GM19023 (cell line): ENCODE results near the gene INTS7.
"Not testable (repeated sequence)": the region's sequence is repeated elsewhere in the genome, so short reads cannot be mapped to it uniquely, and the experiment has no call there.

Source experiments
- ATAC-seq: cut with Tn5 transposase; IDR thresholded peaks from one replicate; pipeline ENCODE4 v1.9.1; 2021; ENCODE audit warnings: mild to moderate bottlenecking, moderate library complexity; ENCODE audit not compliant: unreplicated experiment

The INTS7 gene

GRCh38 chr1:212039622-212040021 lies 4.3 kb upstream of the INTS7 start:
- ATAC-seq: no peak

- ATAC-seq: no peak
Measured at GRCh38 chr1:212037900-212038299, 2.5 kb upstream of the INTS7 start.

- ATAC-seq: peak; percentile 26
Measured at GRCh38 chr1:212035835-212036605, 663 bp upstream of the INTS7 start.

- ATAC-seq: peak; percentile 1
Measured at GRCh38 chr1:212034516-212035122, 738 bp downstream of the INTS7 start.

- no peak for ATAC-seq
Measured at GRCh38 chr1:212030936-212031528, 4.3 kb downstream of the INTS7 start.

DNA sequence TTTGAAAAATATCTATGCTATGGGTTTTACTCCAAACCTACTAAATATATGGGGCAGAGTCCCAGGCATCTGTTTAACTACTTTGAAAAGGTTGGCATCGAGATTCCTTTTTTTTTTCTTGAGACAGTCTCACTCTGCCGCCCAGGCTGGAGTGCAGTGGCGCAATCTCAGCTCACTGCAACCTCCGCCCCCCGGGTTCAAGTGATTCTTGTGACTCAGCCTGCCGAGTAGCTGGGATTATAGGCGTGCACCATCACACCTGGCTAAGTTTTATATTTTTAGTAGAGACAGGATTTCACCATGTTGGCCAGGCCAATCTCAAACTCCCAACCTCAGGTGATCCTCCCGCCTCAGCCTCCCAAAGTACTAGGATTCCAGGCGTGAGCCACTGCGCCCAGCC lies 7.6 kb downstream of the INTS7 start:
- ATAC-seq: not testable (repeated sequence)

- no peak for ATAC-seq
Measured at GRCh38 chr1:212024469-212025149, 10.7 kb downstream of the INTS7 start.

DNA sequence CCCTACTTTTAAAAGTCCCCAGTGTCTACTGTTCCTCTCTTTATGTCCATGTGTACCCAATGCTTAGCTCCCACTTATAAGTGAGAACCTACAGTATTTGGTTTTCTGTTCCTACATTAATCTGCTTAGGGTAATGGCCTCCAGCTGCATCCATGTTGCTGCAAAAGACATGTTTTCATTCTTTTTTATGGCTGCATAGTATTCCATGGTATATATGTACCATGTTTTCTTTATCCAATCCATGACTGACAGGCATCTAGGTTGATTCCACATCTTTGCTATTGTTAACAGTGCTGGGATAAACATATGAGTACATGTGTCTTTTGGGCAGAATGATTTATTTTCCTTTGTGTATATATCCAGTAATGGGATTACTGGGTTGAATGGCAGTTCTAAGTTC lies 12.4 kb downstream of the INTS7 start:
- ATAC-seq: not testable (repeated sequence)

- ATAC-seq: no peak
Measured at GRCh38 chr1:212021563-212021962, 13.8 kb downstream of the INTS7 start.

DNA sequence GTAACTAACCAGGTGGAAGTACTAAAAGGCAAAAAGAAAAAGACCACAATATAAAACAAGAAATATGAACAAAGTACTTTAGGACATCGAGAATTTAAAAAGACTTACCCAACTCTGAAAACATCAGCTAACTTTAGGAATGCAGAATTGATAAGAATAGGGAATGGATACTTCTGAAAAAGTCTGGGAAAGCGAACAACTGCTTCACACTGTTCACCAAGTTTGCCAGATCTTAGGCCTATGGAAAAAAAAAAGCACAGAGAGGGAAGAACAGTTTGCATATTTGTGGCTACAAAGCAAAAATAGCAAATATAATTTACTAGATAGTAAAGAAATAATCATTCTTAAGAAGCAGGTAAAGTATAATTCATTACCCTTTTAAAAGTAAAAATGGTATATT lies 14.4 kb downstream of the INTS7 start:
- ATAC-seq: no peak

DNA sequence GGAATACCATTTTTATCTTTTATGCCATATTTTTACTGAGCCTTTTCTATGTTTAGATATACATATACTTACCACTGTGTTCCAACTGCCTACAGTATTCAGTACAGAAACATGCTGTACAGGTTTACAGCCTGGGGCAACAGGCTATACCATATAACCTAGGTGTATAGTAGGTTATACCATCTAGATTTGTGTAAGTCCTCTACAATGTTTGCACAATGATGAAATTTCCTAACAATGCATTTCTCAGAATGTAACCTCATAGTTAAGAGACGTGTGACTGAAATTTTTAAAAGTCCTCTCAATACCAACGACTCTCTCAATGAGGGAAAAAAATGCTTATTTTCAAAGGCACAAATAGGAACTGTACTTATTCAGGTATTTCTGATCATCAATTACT lies 21.7 kb downstream of the INTS7 start:
- no peak for ATAC-seq

DNA sequence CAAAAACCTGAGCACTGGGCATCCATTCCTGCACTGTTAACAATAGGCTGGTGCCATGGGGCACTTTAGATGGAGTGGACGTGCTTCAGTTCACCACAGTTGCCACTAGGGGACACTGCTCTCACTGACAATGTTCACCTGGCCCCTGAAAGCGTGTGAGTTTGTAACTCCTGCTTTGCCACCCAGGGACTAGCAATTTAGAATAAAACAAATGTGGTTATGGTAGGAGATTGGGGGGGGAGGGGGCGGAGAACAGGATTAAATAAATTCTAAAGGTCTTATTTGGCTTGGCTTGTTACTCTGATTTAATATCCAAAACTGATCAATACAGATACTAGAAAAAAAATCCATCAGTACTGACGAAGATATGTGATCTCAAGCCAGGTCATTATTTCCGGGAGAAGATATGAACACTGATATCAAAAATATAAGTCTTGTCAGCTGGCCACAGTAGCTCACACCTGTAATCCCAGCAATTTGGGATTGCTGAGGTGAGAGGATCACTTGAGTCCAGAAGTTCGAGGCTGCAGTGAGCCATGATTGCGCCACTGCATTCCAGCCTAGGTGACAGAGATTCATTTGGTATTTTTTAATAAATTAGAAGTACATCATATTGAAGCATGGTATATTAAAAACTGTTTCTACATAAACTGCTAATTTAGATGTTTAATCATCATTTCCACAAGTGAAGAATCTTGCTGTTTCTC lies 23.2 kb downstream of the INTS7 start:
- ATAC-seq: no peak

DNA sequence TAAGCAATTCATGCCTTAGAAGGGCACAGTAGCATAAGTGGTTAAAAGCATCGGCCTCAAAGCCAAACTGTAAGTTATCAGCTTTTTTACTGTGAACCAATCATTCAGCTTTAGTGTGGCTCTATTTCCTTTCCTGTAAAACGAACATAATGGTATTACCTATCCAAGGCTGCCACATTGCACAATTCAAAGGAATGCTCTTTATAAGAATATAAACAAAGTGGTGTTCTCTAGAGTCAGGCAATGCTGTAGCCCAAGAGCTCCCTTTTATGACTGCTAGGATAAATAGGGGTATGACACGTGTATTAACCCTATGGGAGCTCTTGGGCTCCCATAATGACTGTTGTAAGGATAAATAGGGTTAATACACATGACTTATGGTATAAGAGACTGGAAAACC lies 25.4 kb downstream of the INTS7 start:
- no peak for ATAC-seq

DNA sequence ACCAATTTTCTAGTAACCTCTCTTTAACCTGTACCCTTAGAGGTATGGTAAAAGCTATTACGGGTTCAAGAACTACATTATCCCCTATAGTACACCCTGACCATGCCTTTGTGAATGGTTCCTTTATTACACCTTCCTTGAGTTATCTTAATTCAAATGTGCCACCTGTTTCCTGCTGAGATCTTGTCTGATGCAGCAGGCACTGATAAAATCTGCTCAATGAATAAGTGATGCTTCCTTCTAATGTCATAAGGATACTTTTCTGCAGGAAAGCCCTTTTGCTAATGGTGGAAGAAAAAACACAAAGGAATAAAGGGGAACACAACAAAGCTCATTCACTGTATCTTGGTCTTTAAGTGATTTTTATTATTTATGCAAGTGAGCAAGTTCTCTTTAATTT lies 25.8 kb downstream of the INTS7 start:
- ATAC-seq: no peak

- ATAC-seq: no peak
Measured at GRCh38 chr1:212007886-212008285, 27.5 kb downstream of the INTS7 start.

DNA sequence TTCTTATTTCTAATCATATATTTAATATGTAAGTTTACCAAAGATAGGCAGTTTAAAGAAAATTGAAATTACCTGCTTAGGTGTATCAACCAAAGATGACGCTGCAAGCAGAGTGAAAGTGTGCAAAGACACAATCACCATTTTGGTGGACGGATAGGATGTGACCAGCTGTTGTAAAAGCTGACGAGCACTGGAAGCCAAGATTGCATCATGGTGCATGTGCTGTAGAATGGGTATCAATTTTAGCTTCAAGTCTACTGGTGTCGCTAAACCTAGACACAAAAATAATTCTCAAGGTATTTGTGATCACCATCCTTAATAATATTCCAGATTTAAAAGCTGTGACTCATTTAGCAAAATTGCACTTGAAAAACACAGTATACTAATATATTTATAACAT lies 28.2 kb downstream of the INTS7 start:
- ATAC-seq: no peak

DNA sequence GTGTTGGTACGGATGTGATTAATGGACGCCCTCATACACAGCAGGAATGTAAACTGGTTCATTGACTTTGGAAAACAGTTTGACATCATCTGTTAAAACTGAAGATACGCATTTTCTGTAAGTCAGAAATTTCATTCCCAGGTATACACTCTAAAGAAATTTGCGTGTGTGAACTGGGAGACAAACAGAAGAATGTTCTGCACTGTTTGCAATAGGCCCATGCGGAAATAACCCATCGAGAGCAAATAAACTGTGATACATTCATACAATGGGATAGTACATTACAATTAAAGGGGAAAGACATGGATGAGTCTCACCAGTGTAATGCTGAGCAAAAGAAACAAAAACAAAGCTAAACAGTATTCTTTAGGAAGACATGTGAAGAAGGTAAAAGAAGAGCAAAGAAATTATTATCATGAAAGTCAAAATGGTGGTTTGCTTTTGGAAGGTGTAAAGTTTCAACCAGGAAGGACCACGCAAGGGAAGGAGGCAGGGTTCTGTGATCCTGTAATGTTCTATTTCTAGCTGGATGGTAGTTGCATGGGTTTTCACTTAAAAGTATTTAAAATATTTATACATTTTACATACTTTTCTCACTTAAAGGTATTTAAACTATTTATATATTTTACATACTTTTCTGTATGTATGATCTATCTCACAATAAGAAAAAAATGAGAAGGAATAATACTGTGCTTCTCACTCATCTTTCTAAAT lies 30.3 kb downstream of the INTS7 start:
- ATAC-seq: no peak

DNA sequence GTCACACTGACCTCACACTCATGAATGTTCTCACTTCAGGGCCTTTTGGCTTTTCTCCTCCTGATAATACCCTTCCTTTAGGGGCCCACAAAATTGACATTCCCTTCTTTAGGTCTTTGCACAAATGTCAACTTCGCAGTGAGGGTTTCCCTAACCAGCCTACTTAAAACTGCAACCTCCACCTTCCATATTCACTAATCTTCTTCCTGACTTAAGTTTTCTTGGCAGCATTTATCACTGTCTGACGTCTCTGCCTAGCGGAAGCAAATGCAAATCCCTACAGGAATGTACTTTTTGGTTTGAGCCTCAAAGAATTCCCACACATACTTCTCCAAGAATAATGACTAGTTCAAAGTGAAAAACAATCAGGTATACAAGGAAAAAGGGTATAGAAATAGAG lies 32.8 kb downstream of the INTS7 start:
- ATAC-seq: no peak

GRCh38 chr1:211997426-211997825 lies 37.9 kb downstream of the INTS7 start:
- not testable (repeated sequence) for ATAC-seq

- ATAC-seq: no peak
Measured at GRCh38 chr1:211991695-211992094, 43.7 kb downstream of the INTS7 start.
